Uterus (tissue), 2 donors: Measurements from ENCODE around the gene NMNAT2.

Source experiments
- POLR2A ChIP-seq, 2 donors: fragments of 450-650 bp; IDR thresholded peaks; one replicate each; pipeline ENCODE4 v1.6.1; 2016; ENCODE audit warnings: antibody characterized with exemption in 2 of 2, mild to moderate bottlenecking in 1 of 2, moderate library complexity in 1 of 2
- TF ChIP-seq, protein P1 (sequence below), 4 experiments: fragments of 200-600 bp in 2 of 4; fragments of 450-650 bp in 2 of 4; sonication (generic) in 2 of 4; IDR thresholded peaks; one replicate each; pipeline ENCODE4 v1.5.1; 2016 to 2019; ENCODE audit warnings: antibody characterized with exemption in 4 of 4, mild to moderate bottlenecking in 2 of 4, moderate library complexity in 1 of 4

GRCh38 chr1:183419399-183419798, 1.2 kb upstream of the NMNAT2 start:
- TF ChIP-seq, protein P1, sequence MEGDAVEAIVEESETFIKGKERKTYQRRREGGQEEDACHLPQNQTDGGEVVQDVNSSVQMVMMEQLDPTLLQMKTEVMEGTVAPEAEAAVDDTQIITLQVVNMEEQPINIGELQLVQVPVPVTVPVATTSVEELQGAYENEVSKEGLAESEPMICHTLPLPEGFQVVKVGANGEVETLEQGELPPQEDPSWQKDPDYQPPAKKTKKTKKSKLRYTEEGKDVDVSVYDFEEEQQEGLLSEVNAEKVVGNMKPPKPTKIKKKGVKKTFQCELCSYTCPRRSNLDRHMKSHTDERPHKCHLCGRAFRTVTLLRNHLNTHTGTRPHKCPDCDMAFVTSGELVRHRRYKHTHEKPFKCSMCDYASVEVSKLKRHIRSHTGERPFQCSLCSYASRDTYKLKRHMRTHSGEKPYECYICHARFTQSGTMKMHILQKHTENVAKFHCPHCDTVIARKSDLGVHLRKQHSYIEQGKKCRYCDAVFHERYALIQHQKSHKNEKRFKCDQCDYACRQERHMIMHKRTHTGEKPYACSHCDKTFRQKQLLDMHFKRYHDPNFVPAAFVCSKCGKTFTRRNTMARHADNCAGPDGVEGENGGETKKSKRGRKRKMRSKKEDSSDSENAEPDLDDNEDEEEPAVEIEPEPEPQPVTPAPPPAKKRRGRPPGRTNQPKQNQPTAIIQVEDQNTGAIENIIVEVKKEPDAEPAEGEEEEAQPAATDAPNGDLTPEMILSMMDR (IDR thresholded peaks at IDR 0.05), result no peak
- TF ChIP-seq POLR2A (IDR thresholded peaks at IDR 0.05), result no peak
